22Rv1 (cell line): ENCODE measurements around the gene KDM4C.

Source experiments
- ZFX ChIP-seq: fragments of 450-650 bp; IDR thresholded peaks from 2 replicates; pipeline ENCODE4 v1.6.1; 2017; ENCODE audit warnings: antibody characterized with exemption, borderline replicate concordance
- TF ChIP-seq, protein P1 (sequence below): fragments of 450-650 bp; IDR thresholded peaks from 2 replicates; pipeline ENCODE4 v1.5.1; 2017; ENCODE audit warnings: mild to moderate bottlenecking

DNA sequence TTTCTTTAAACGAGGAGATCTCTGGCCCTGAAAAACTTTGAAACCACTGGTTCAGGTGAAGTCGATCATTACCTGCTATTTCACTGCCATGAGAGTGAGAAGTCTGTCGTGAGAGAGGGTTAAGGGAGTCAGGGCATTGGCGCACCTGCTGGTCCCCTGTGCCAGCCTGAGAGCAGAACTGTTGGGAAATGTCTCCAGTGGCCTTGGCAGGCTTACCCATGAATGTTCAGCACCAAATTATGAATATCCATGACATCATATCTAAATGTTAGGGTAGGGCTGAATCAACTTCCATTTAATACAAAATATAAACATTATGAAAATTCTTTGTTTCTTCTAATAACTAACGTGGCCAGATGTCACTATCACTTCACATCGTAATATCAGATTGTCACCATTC, 379.3 kb downstream of the KDM4C start:
- TF ChIP-seq, protein P1, sequence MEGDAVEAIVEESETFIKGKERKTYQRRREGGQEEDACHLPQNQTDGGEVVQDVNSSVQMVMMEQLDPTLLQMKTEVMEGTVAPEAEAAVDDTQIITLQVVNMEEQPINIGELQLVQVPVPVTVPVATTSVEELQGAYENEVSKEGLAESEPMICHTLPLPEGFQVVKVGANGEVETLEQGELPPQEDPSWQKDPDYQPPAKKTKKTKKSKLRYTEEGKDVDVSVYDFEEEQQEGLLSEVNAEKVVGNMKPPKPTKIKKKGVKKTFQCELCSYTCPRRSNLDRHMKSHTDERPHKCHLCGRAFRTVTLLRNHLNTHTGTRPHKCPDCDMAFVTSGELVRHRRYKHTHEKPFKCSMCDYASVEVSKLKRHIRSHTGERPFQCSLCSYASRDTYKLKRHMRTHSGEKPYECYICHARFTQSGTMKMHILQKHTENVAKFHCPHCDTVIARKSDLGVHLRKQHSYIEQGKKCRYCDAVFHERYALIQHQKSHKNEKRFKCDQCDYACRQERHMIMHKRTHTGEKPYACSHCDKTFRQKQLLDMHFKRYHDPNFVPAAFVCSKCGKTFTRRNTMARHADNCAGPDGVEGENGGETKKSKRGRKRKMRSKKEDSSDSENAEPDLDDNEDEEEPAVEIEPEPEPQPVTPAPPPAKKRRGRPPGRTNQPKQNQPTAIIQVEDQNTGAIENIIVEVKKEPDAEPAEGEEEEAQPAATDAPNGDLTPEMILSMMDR = no peak
- no peak for TF ChIP-seq ZFX
